T-helper 22 cell (primary cell): ENCODE data around the gene EMC8.
"Not testable (repeated sequence)": the region's sequence is repeated elsewhere in the genome, so short reads cannot be mapped to it uniquely, and the experiment has no call there.

Experiments
- DNase-seq: peaks from one replicate; pipeline ENCODE4 v3.0.0-alpha.2; 2020; ENCODE audit warnings: low read depth

Gene EMC8

DNA sequence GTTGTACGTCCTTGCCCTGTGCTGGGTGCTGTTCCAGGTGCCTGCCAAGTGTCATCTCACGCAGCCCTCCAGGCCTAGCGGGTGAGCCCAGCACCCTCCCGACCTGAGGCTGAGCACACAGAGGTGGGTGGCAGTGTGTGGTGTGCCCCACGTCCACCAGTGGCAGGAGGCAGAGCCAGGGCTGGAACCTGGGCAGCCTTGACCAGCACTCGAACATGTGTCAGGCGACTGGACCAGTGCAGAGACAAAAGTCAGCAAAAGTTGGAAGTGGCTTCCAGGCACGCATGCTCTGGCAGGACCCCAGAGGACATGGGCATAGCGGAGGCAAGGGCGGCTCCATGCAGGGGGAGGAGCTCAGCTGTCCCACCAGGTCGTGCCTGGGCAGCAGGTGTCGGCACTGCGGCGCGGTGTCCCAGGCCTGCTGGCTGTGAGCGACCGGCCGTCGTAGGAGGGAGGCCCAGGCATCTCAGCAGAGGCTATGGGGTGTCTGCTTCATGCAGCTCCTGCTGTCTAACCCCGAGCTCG lies 35.9 kb upstream of the EMC8 start:
- DNase-seq = no peak

DNA sequence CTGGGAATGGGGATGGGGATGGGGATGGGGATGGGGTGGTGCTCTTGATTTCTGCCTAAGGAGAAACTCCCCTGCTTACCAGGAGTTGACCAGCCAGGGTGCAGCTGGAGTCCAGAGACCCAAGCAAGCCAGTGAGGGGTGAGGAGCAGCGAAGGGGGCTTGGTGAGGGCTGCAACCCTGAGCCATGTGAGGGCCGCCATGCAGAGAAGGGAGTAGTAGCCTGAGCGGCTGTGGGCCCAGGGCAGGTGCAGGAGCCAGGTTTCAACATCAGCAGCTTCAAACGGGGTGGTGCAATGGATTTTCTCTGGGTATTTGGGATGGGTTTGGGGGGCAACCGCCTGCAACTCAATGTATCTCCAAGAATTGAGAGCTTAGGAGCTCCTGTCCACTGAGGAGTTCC lies 35.4 kb upstream of the EMC8 start:
- no peak for DNase-seq

DNA sequence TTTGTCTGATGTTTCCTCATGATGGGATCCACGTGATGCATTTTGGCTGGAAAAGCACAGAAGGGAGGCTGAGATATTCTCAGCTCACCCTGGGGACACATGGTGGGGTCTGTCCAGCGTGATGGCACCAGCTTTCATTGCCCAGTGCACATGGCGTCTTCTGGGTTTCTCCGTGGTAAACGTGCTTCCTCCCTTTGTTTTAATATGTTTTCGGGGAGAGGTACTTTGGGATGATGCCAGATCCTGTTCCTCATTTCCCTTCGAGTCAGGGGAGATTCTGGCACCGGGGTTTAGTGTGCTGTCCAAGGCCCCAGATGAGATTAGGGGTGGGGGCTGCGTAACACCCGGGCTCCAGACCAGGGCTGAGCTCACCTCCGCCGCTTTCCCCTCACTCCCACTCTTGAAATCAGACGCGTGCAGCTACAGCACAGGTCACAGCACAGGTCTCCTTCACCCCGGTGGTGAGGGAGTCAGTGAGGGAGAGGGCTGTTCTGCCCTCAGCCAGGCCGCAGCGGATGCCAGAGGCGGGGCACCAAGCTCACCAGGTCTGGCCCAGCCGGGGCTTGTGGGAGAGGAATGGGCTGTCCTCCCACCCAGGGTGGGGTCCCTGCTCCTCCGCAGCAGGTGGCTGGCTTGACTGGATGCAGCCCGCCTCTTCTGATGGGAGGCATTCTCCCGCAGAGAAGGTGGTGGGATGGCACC lies 34.0 kb upstream of the EMC8 start:
- no peak for DNase-seq

DNA sequence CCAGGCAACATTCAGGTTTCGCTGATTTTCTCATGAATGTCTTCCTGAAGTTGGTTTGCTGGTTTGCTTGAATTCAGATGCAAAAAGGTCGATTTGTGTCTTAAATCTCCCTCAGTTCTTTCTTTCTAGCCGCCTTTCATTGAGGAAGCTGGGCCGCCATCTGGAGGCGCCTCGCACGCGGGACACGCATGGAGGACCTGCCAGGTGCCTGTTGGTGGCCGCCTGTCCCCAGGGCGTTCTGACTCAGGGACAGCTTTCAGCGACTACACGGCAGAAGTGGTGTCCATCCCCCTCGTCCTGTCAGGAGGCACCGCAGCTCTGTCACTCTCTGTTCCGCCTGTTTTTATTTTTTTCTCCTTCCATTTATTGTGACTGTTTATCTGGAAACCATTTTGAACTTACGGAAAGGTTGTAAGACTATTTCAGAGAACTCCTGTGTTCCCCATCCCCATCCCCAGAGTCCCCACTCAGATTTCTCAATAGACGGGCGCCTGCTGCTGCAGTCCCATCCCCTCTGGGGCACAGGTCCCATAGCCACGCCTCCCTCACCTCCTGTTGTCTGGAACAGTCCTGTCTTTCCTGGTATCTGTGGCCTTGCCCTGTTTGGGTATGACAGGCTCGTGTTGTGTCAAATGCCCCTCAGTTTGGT lies 33.4 kb upstream of the EMC8 start:
- no peak for DNase-seq

DNA sequence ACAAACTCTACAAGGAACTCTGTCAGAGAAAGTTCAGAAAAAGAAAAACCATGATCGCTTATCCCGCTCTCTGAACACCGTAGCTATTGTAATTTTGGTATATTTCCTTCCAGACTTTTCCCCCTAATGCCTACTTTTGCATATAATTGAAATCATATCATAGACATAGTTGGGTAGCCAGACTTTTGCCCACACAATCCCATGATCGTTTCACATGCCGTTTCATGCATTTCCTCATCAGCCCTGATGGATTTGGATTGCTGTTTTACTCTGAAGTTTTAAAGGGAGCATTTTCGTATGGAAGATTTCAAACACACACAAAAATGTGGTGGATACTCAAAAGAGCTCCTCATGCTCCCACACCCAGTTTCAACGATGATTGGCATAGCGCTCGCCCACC lies 31.5 kb upstream of the EMC8 start:
- DNase-seq = no peak

- no peak for DNase-seq
These were observed 30.6 kb upstream of the EMC8 start for GRCh38 chr16:85829751-85830445.

DNA sequence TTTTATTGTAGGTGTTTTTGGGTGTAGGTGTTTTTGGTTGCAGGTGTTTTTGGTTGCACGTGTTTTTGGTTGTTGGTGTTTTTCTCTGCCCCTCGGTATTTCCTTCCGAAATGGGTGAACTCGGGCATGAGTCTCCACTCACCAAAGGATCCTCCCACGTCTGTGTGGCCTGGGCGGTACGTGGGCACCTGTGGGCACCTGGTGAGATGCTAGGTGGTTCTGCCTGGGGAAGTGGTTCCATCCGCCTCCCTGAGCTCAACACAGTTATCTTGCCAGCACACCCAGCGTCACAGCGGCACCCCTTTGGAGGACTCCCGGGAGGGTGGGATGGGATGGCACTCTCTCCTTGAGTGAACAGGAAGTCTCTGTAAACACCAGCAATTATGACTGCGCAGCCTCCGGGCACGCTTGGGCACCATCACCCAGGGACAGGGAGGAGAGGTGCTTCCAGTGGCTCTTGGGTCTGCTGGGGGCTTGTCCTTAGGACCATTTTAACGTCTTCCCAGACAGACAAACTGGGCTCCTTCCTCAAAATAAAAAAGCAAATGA lies 29.9 kb upstream of the EMC8 start:
- no peak for DNase-seq

DNA sequence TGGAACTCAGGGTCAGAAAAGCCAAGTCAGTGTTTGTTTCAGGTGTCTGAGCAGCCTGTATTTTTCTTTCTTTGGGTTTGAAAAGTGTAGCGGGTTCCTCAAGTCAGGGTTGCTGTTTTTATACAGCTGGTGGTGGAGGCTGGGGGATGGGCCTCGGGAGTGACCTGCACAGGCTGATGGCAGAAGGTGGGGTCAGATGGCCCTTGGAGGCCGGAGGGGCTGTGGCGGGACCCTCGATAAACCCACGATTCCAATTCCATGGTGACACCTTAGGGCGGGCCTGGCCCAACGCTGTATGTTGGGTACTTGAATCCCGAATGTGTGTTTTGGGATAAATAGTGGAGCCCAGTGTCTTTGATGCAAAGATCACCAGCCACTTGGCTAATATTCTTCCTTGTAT lies 28.8 kb upstream of the EMC8 start:
- no peak for DNase-seq

DNA sequence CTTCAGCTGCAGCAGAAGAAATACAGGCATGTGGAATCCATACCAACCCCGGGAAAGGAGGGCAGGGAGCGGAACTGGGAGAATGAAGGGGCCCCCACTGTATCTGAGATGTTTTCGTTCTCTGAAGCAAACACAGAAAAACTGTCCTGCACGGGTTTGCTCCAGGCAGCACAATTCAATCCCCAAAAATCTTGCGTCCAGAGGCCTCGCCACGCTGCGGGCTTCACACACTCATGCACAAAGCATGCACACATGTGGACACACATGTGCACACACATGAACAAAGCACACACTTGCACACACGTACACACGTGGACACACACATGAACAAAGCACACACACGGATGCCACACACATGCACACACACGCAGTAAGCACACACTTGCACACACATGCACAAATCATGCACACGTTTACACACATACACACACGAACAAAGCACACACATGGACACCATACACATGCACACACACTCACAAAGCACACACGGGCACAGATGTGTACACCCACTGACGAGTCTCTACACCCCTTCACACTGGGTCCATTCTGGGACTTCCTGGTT lies 27.4 kb upstream of the EMC8 start:
- no peak for DNase-seq

GRCh38 chr16:85825326-85825725 lies 26.0 kb upstream of the EMC8 start:
- no peak for DNase-seq

GRCh38 chr16:85824161-85825135 lies 25.1 kb upstream of the EMC8 start:
- DNase-seq = no peak

DNA sequence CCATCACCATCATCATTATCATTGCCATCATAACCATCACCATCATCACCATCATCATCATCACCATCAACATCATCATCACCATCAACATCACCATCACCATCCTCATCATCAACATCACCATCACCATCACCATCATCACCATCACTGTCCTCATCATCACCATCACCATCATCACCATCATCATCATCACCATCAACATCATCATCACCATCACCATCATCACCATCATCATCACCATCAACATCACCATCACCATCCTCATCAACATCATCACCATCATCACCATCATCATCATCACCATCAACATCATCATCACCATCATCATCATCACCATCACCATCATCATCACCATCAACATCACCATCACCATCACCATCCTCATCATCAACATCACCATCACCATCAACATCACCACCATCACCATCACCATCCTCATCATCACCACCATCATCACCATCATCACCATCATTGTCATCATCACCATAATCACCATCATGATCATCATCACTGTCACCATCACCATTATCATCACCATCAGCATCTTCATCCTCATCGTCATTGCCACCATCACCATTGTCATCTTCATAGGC lies 24.1 kb upstream of the EMC8 start:
- no peak for DNase-seq

DNA sequence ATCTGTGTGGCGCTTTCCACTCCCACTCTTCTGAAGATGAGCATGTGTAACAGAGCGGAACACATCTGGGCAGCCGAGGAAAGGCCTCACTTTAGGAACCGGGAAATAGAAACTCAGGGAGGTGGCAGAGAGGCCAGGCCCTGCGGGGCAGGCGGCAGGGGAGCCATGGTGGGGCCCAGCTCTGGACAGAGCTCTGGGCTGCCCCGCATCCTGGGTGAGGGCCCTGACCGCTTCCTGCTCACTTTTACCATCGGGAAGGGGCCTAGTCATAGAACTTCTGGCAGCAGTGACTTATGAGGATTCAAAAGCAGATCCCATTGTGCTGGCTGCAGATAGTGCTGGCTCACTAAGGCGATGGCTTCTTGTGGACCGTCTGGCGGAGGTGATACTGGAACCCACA lies 22.8 kb upstream of the EMC8 start:
- no peak for DNase-seq

DNA sequence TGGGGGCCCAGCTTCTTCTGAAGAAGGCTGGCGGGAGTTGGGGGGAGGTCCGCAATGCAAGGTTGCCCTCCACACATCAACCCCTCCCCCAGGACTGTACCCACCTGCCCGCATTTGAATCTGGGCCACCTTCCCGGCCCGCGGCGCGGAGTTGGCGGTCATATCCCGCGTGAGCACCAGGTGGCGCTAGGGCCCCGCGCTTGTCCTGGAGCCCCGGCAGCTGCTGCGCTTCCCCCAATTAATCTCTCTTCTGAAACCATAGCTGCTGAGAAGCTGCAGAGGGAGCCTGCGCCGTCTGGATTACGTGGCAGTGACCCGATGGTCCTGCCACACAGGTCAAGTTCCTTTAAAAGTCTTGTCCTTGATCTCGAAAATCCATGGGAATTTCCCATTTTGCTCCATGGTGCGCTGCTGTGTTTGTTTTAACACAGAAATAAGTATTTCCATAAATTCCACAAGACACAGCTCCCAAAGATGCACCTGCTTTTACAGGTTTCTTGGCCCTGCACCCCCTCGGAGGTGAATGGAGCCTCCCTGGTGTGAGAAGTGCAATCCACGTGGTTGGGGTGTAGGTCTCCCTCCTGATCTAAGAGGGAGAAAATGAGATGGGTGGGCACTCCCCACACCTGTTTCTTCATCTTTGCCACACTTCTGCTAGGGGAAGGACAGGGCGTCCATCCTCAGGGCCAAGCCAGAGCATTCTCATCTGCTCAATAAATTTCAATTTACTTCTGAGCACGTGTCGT lies 22.2 kb upstream of the EMC8 start:
- DNase-seq = peak; percentile 28

GRCh38 chr16:85820604-85821372 lies 21.4 kb upstream of the EMC8 start:
- DNase-seq = no peak

DNA sequence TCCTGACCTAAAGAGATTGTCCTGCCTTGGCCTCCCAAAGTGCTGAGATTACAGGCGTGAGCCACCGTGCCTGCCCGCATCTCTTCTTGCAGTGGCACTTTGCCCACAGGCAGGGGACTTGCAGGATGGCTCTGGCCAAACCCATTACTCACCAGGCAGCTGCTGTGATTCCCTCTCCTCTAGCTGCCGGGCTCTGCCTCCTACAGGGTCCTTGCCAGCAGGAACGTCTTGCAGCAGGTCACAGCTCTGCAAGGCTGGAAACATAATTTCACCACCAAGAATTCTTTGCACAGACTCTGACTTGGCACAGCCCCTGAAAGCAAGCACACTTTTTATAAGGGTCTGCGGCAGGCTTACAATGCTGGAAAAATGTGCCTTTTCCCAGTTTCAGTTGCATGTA lies 20.4 kb upstream of the EMC8 start:
- no peak for DNase-seq

DNA sequence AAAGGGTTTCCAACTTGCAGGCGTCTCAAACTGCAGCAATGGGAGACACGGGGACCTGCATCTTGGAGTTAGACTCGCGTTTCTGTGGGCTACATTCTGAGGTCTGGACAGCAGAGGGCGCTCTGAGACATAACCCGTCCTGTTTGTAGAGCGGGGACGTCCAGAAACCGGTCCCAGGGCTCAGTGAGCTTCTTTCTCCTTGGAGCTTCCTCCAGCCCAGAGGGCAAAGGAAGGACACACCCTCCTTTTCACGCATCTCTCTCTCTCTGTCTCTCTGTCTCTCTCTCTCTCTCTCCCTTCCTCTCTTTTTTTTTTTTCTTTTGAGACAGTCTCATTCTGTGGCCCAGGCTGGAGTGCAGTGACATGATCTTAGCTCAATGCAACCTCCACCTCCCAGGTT lies 19.9 kb upstream of the EMC8 start:
- peak; percentile 45 for DNase-seq

- DNase-seq = not testable (repeated sequence)
These were observed 17.9 kb upstream of the EMC8 start for GRCh38 chr16:85817195-85817594.

GRCh38 chr16:85816159-85816558 lies 16.8 kb upstream of the EMC8 start:
- DNase-seq = no peak
